SK-N-SH (cell line): ENCODE data around the gene ASB3. TPM values are rescaled to one million over a fixed set of nuclear protein-coding genes. Genes with fewer than 3 reads are reported as not detected.

Experiments used
- CTCF ChIA-PET: fragments of 300-600, 350-600 bp; formaldehyde crosslinking; extraction: SDS; loops from one replicate; lab custom pipeline; 2021; lab: Yijun Ruan, JAX
- POLR2A ChIA-PET: fragments of 350-600 bp; sonication (Branson Sonifier 250); formaldehyde crosslinking; extraction: SDS; loops from one replicate; lab custom pipeline; 2020; ENCODE audit warnings: antibody characterized with exemption, inconsistent platforms; lab: Yijun Ruan, JAX
- DNase-seq: peaks from one replicate; pipeline ENCODE4 v3.0.0; 2012
- H2AFZ ChIP-seq: fragments of 200-600 bp; sonication (generic); 2 replicates; pipeline ENCODE4 v1.8.1; 2016; ENCODE audit warnings: antibody characterized with exemption, mild to moderate bottlenecking, low read depth
- H3F3A ChIP-seq: fragments of 200-600 bp; sonication (generic); replicated peaks from 2 replicates; pipeline ENCODE3; 2016; ENCODE audit warnings: antibody characterized with exemption, mild to moderate bottlenecking; ENCODE audit not compliant: insufficient read depth
- H3K27ac ChIP-seq, 2 experiments: fragments of 200-500 bp in 1 of 2; fragments of 200-600 bp in 1 of 2; sonication (Bioruptor generic) in 1 of 2; sonication (generic), shearing (Covaris generic) in 1 of 2; 2 replicates each; pipeline versions ENCODE4 v1.5.1 to v1.6.1; 2014 to 2016; ENCODE audit warnings: low read depth in 2 of 2, inconsistent platforms in 1 of 2, low read length in 1 of 2, mild to moderate bottlenecking in 1 of 2, mixed read lengths in 1 of 2
- H3K27me3 ChIP-seq: fragments of 200-600 bp; sonication (generic), shearing (Covaris generic); 2 replicates; pipeline ENCODE4 v1.6.1; 2016; ENCODE audit warnings: mixed run types; ENCODE audit not compliant: insufficient read depth
- H3K36me3 ChIP-seq, 2 experiments: fragments of 200-500 bp in 1 of 2; fragments of 200-600 bp in 1 of 2; sonication (Bioruptor generic) in 1 of 2; sonication (generic) in 1 of 2; replicated peaks in 1 of 2; 2 replicates each; pipeline versions ENCODE3 to v1.5.1; 2014 to 2016; ENCODE audit warnings: low read length in 1 of 2, mild to moderate bottlenecking in 1 of 2; ENCODE audit not compliant: insufficient read depth in 2 of 2, control insufficient read depth in 1 of 2
- H3K4me1 ChIP-seq, 2 experiments: fragments of 200-500 bp in 1 of 2; fragments of 200-600 bp in 1 of 2; sonication (Bioruptor generic) in 1 of 2; sonication (generic), shearing (Covaris generic) in 1 of 2; 2 replicates each; pipeline versions ENCODE4 v1.5.1 to v1.6.1; 2014 to 2016; ENCODE audit warnings: low read depth in 1 of 2, low read length in 1 of 2, mixed run types in 1 of 2; ENCODE audit not compliant: insufficient read depth in 2 of 2, control insufficient read depth in 1 of 2
- H3K4me2 ChIP-seq: fragments of 200-600 bp; sonication (generic), shearing (Covaris generic); 2 replicates; pipeline ENCODE4 v1.6.1; 2017; ENCODE audit warnings: mixed run types
- H3K4me3 ChIP-seq, 2 experiments: fragments of 200-500 bp in 1 of 2; fragments of 200-600 bp in 1 of 2; sonication (Bioruptor generic) in 1 of 2; sonication (generic), shearing (Covaris generic) in 1 of 2; 2 replicates each; pipeline versions ENCODE4 v1.5.1 to v1.8.1; 2014 to 2016; ENCODE audit warnings: low read depth in 2 of 2, inconsistent platforms in 1 of 2, low read length in 1 of 2, mild to moderate bottlenecking in 1 of 2, mixed read lengths in 1 of 2, moderate library complexity in 1 of 2
- H3K79me2 ChIP-seq: fragments of 200-600 bp; sonication (generic); 2 replicates; pipeline ENCODE4 v1.8.1; 2017; ENCODE audit warnings: mild to moderate bottlenecking; ENCODE audit not compliant: insufficient read depth
- H3K9ac ChIP-seq: fragments of 200-600 bp; sonication (generic); 2 replicates; pipeline ENCODE4 v1.6.1; 2017; ENCODE audit warnings: mixed run types
- H3K9me2 ChIP-seq: fragments of 200-600 bp; sonication (generic); 2 replicates; pipeline ENCODE4 v1.6.1; 2017; ENCODE audit warnings: mixed run types
- H3K9me3 ChIP-seq: fragments of 200-600 bp; sonication (generic); 2 replicates; pipeline ENCODE4 v1.6.1; 2017; ENCODE audit warnings: mixed run types, mild to moderate bottlenecking, moderate library complexity
- H4K20me1 ChIP-seq: fragments of 200-600 bp; sonication (generic); 2 replicates; pipeline ENCODE4 v1.6.1; 2017; ENCODE audit warnings: mild to moderate bottlenecking, mixed run types; ENCODE audit not compliant: insufficient read depth
- CHD2 ChIP-seq: fragments of 150-350 bp; IDR thresholded peaks from 2 replicates; pipeline ENCODE4 v1.6.1; 2018; ENCODE audit warnings: low read length; ENCODE audit not compliant: partially characterized antibody
- EZH2phosphoT487 ChIP-seq: fragments of 200-600 bp; sonication (generic); IDR thresholded peaks from 2 replicates; pipeline ENCODE4 v1.6.1; 2017; ENCODE audit warnings: low read depth, mixed run types, mild to moderate bottlenecking, antibody characterized with exemption, moderate library complexity, borderline replicate concordance
- IRF3 ChIP-seq: fragments of 150-350 bp; IDR thresholded peaks from 2 replicates; pipeline ENCODE4 v1.6.1; 2016; ENCODE audit warnings: mild to moderate bottlenecking, low read depth, low read length
- JUND ChIP-seq: IDR thresholded peaks from 2 replicates; pipeline ENCODE4 v1.4.0; 2012
- MAX ChIP-seq: IDR thresholded peaks from 2 replicates; pipeline ENCODE4 v1.4.0; 2012; ENCODE audit warnings: low read depth
- NRF1 ChIP-seq: IDR thresholded peaks from 2 replicates; pipeline ENCODE4 v1.6.1; 2012; ENCODE audit warnings: low read depth, mild to moderate bottlenecking, low read length
- REST ChIP-seq: IDR thresholded peaks from 2 replicates; pipeline ENCODE4 v1.6.1; 2012; ENCODE audit warnings: mild to moderate bottlenecking, low read depth, low read length, moderate library complexity
- TCF12 ChIP-seq: IDR thresholded peaks from 2 replicates; pipeline ENCODE4 v1.4.0; 2012
- TEAD4 ChIP-seq: IDR thresholded peaks from 2 replicates; pipeline ENCODE4 v1.4.0; 2012; ENCODE audit warnings: mild to moderate bottlenecking, borderline replicate concordance; ENCODE audit not compliant: insufficient read depth
- WGBS: methylation state at CpG from one replicate; pipeline ENCODE4 v1.1.6; 2017; ENCODE audit warnings: low lambda C conversion rate; 5-methylcytosine and 5-hydroxymethylcytosine counted together
- polyA plus RNA-seq, 3 experiments: library from polyadenylated mRNA; depleted of rRNA; stranded (reverse); fragments of >200 nt; gene quantifications; 2 replicates each; pipeline ENCODE4 v1.2.3, GENCODE V29; 2012
- TF ChIP-seq, protein P1 (sequence below): IDR thresholded peaks from 2 replicates; pipeline ENCODE4 v1.4.0; 2012; ENCODE audit warnings: low read depth, borderline replicate concordance
- TF ChIP-seq, protein P2 (sequence below): IDR thresholded peaks from 2 replicates; pipeline ENCODE4 v1.4.0; 2012; ENCODE audit warnings: low read depth, borderline replicate concordance

The ASB3 gene
- polyA plus RNA-seq, 1 of the 3 experiments (the other 2 are of a cell fraction), result 16.2 TPM

DNA sequence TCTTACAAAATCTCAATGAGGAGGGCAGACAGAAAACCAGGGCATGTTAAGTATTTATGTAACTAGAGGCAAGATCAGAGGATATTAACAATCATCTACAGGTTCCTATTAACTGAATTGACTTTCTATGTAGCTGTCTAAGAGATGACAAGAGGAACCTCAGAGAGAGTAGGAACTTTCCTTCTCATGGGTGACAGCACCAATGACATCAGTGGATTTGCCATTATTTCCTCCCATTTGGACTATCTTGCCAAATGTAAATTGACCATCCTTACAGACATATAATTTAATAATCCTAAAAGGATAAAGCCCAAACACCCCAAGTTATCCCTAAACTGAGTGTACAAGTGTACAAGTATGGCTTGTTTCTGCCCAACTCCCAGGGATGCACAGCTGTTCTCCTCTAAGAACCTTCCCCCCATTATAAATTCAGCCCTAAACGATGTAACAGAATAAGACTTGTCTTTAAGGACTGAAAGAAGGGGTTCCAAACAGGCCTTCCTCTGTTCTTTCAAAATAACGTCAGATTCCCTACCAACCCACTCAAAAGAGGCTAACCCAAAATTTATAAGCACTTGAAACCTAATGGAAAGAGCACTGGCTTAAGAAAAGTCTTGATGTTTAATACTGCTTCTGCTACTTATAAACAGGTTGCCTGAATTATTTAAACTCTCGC is 92.5 kb downstream of the ASB3 start:
- Histone ChIP-seq H4K20me1 (no peaks in the 10 kb centered on the region), H3K36me3 (peaks cover 10 to 14% of the 10 kb centered on the region in 2 experiments), H3K4me1 (no peaks in the 10 kb centered on the region), H3K4me2 (no peak overlapping the region), H3K9me2 (no peaks in the 10 kb centered on the region), H3K9ac (no peak overlapping the region), H3K4me3 (no peak overlapping the region), H3K79me2 (no peaks in the 10 kb centered on the region), H3K27ac (no peak overlapping the region), H3F3A (no peaks in the 10 kb centered on the region), H2AFZ (no peak overlapping the region), H3K9me3 (no peaks in the 10 kb centered on the region), H3K27me3 (no peaks in the 10 kb centered on the region)
- no peak for DNase-seq
- ChIA-PET CTCF (no interaction called here), POLR2A (no interaction called here)
- no peak for TF ChIP-seq EZH2phosphoT487
- TF ChIP-seq, protein P1, sequence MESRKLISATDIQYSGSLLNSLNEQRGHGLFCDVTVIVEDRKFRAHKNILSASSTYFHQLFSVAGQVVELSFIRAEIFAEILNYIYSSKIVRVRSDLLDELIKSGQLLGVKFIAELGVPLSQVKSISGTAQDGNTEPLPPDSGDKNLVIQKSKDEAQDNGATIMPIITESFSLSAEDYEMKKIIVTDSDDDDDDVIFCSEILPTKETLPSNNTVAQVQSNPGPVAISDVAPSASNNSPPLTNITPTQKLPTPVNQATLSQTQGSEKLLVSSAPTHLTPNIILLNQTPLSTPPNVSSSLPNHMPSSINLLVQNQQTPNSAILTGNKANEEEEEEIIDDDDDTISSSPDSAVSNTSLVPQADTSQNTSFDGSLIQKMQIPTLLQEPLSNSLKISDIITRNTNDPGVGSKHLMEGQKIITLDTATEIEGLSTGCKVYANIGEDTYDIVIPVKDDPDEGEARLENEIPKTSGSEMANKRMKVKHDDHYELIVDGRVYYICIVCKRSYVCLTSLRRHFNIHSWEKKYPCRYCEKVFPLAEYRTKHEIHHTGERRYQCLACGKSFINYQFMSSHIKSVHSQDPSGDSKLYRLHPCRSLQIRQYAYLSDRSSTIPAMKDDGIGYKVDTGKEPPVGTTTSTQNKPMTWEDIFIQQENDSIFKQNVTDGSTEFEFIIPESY, result no peak
- no peak for TF ChIP-seq MAX
- TF ChIP-seq, protein P2, sequence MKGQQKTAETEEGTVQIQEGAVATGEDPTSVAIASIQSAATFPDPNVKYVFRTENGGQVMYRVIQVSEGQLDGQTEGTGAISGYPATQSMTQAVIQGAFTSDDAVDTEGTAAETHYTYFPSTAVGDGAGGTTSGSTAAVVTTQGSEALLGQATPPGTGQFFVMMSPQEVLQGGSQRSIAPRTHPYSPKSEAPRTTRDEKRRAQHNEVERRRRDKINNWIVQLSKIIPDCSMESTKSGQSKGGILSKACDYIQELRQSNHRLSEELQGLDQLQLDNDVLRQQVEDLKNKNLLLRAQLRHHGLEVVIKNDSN, result no peak
- no peak for TF ChIP-seq CHD2
- WGBS, result 79% methylated on average over 3 of the region's 3 CpGs

GRCh38 chr2:53690876-53691275 is 95.9 kb downstream of the ASB3 start:
- DNase-seq, result no peak
- Histone ChIP-seq H2AFZ (no peak overlapping the region), H3F3A (no peaks in the 10 kb centered on the region), H3K4me3 (no peak overlapping the region), H3K9me2 (no peaks in the 10 kb centered on the region), H3K4me2 (no peak overlapping the region), H3K27me3 (no peaks in the 10 kb centered on the region), H3K79me2 (no peaks in the 10 kb centered on the region), H3K4me1 (no peaks in the 10 kb centered on the region), H4K20me1 (no peaks in the 10 kb centered on the region), H3K27ac (no peak overlapping the region), H3K9me3 (no peaks in the 10 kb centered on the region), H3K36me3 (peaks cover 6 to 9% of the 10 kb centered on the region in 2 experiments), H3K9ac (no peak overlapping the region)
- POLR2A ChIA-PET, result no interaction called here
- no peak for TF ChIP-seq NRF1
- TF ChIP-seq, protein P2, result no peak
- TF ChIP-seq CHD2, result no peak
- no peak for TF ChIP-seq REST
- TF ChIP-seq TCF12, result no peak
- no peak for TF ChIP-seq JUND
- no peak for TF ChIP-seq TEAD4
- no peak for TF ChIP-seq IRF3
- WGBS, result 96% methylated on average over 2 of the region's 2 CpGs
- CTCF ChIA-PET, result no interaction called here
